Neuron (in vitro differentiated cells): ENCODE data around the gene IL6R.

Experiments used
- H2AFZ ChIP-seq: one replicate; pipeline ENCODE4 v1.6.1; 2013; ENCODE audit warnings: low read depth, mild to moderate bottlenecking, inconsistent platforms, low read length, moderate library complexity
- H3K27me3 ChIP-seq: one replicate; pipeline ENCODE4 v1.6.1; 2013; ENCODE audit warnings: low read length; ENCODE audit not compliant: insufficient read depth
- H3K36me3 ChIP-seq: one replicate; pipeline ENCODE4 v1.6.1; 2013; ENCODE audit warnings: low read length; ENCODE audit not compliant: insufficient read depth
- H3K4me1 ChIP-seq: one replicate; pipeline ENCODE4 v1.6.1; 2013; ENCODE audit warnings: low read length; ENCODE audit not compliant: insufficient read depth
- H3K4me3 ChIP-seq: 2 replicates; pipeline ENCODE4 v1.5.1; 2013; ENCODE audit warnings: mild to moderate bottlenecking, low read length, moderate library complexity
- H3K9me3 ChIP-seq: one replicate; pipeline ENCODE4 v1.6.1; 2013; ENCODE audit warnings: low read length

The IL6R gene

DNA sequence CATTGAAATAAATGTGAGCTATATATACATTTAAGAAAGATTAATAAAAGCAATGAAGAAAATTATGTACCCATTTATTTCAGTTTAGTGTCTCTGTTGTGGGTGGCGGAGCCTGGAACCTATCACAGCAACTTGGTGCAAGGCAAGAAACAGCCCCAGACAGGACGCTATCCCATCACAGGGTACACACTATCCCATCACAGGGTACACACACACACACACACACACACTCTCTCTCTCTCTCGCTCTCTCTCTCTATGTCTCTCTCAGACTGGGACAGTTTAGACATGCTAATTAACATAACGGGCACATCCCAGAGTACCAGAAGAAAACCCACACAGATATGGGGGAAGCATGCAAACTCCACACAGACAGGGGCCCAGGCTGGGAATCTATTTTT lies 6.5 kb upstream of the IL6R start:
- no peak overlapping the region for H2AFZ ChIP-seq
- H3K4me3 ChIP-seq = no peak overlapping the region
- peaks cover 13% of the 10 kb centered on the region for H3K27me3 ChIP-seq
- no peaks in the 10 kb centered on the region for H3K9me3 ChIP-seq
- H3K4me1 ChIP-seq = no peaks in the 10 kb centered on the region
- no peaks in the 10 kb centered on the region for H3K36me3 ChIP-seq

DNA sequence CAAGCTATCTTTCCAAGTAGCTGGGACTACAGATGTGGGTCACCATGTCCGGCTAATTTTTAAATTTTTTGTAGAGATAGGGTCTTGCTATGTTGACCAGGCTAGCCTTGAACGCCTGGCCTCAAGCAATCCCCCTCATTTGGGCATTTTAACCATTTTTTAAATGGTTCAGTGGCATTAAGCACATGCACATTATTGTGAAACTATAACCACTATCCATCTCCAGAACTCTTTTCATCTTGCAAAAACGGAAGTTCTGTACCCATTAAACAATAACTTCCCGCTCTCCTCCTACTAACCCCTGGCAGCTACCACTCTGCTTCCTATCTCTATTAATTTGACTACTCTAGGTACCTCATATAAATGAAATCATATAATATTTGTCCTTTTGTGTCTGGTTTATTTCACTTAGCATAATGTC lies 4.8 kb upstream of the IL6R start:
- peaks cover 25% of the 10 kb centered on the region for H3K27me3 ChIP-seq
- no peaks in the 10 kb centered on the region for H3K9me3 ChIP-seq
- no peak overlapping the region for H3K4me3 ChIP-seq
- H3K36me3 ChIP-seq = no peaks in the 10 kb centered on the region
- H3K4me1 ChIP-seq = no peaks in the 10 kb centered on the region
- no peak overlapping the region for H2AFZ ChIP-seq

DNA sequence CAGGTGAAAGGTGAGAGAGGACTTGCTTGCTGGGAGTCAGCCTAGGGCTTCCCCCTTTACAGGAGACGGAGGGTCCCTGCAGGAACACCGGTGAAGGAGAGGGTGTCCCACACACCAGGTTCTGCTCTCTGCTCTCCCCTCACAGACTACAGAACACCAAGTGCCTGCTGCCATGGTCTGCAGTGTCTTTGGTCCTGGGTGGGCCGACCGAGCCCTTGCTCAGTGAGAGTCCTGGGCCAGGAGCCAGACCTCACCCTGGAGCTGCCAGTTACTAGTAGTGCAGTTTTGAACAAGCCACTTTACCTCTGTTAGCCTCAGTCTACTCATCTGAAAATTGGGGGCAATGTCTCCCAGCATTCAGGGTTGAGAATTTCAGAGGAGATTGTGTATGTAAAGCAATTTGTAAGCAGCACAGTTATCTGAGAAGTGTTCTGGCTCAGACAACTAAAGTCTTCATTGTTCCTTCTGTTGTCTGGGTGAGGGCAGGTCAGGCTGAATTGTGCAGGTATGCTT lies 2.7 kb upstream of the IL6R start:
- H3K4me1 ChIP-seq = peaks cover 12% of the 10 kb centered on the region
- no peak overlapping the region for H3K4me3 ChIP-seq
- no peaks in the 10 kb centered on the region for H3K36me3 ChIP-seq
- no peak overlapping the region for H2AFZ ChIP-seq
- H3K27me3 ChIP-seq = peaks cover 45% of the 10 kb centered on the region
- H3K9me3 ChIP-seq = no peaks in the 10 kb centered on the region

DNA sequence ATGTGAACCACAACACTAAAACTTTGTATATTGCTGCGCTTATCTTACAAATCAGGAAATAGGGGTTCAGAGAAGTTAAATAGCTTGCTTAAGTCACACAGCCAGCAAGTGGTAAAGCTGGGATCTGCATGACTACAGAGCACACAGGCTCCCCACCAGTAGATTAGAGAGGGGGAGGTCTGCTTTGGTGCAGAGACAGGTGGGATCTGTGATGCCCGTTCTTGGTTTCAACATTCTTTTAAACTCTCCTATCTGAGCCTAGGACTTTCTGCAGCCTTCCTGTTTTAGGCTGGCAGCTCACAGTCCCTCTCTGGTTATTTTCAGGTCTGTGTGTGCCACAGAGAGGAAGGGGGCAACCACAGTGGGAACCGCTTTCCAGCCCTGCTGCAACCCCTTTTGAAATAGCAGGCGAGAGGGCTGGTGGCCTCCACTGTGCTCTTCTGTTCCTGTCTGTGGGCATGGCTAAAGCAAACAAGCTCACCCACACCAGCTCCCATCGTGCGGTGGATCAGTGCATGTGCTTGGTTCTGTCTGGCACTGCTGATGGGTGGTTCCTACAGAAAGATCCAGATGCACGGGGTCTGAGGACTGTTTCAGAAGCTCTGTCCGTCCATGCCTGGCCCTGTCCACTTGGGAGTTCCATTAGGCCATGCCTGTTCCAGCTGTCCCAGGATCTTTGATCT lies 1.7 kb upstream of the IL6R start:
- Histone ChIP-seq H3K4me1 (peaks cover 12% of the 10 kb centered on the region), H3K9me3 (no peaks in the 10 kb centered on the region), H3K36me3 (no peaks in the 10 kb centered on the region), H2AFZ (no peak overlapping the region), H3K27me3 (peaks cover 55% of the 10 kb centered on the region), H3K4me3 (no peak overlapping the region)

DNA sequence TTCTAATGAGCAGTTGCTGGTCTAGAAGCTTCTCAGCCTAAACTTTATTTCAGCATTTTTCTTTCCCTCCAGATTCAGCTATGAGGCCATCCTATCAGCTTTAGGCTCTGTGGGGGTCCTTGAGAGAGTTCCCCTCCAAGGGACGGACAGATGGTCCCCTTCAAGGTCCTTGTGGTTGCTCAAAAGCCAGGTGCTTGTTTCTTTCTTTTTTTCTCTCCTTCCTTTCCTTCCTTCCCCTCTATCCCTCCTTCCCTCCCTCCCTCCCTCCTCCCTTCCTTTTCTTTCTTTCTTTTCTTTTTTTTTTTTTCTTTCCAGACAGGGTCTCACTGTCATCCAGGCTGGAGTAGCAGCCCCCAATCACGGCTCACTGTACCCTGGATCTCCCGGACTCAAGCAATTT lies 1.2 kb upstream of the IL6R start:
- peaks cover 60% of the 10 kb centered on the region for H3K27me3 ChIP-seq
- no peaks in the 10 kb centered on the region for H3K9me3 ChIP-seq
- no peaks in the 10 kb centered on the region for H3K36me3 ChIP-seq
- H3K4me3 ChIP-seq = no peak overlapping the region
- H2AFZ ChIP-seq = no peak overlapping the region
- H3K4me1 ChIP-seq = peaks cover 12% of the 10 kb centered on the region

DNA sequence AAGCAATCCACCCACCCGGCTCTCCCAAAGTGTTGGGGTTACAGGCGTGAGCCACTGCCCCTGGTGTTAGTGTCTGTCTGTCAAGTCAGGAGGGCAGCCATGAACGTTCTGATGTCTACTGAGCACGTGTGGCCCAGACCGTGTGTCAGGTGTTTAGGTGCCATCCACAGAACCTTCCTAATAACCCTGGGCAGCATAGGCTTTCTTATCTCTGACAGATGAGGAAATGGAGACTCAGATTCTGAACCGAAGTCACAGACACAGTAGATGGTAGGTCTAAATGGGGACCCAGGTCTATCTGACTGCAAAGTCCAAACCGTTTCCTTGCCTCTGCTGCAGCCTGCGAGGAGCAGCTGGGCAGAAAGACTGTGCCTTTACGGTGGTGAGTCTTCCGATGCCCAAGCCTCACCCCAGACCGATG lies 622 bp upstream of the IL6R start:
- Histone ChIP-seq H3K36me3 (no peaks in the 10 kb centered on the region), H3K4me1 (peaks cover 12% of the 10 kb centered on the region), H3K27me3 (peaks cover 60% of the 10 kb centered on the region), H3K4me3 (no peak overlapping the region), H3K9me3 (no peaks in the 10 kb centered on the region), H2AFZ (no peak overlapping the region)

DNA sequence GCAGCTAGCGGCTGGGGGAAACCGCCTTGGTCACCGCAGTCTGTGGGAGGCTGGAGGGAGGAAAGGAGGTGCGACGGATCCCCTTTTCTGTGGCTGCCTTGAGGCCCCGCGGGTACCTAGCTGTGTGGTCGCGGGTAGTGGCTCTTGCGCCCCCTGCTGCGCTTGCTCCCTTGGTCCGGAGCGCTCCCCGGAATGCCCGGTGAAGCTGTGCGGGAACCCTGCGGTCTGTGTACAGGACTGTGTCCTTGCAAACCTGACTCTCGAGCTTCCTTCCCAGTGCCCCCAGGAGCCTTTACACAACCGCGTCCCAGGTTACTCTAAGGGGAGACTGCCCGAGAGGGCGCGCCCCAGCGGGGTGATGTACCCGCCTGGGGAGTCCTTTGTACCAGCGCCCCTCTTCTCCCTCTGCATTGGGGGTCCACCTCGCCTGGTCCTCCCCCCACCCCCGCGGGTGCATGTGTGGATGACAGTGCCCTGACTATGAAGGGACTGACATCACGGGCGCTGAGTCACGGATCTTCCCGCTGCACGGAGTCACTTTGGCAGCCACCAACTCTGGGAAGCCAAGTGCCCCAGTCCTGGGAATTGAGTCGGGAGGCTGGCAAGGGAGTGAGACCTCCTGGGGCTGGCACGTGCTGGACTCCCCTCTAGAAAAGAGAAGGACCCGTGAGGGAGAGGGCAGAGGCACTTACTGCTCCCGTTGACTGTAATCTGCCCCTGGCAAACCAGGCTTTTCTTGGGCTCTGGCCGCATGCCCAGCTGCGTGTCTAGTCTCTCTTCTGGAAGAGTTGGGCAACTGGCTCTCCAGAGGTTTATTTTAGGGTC lies 816 bp downstream of the IL6R start:
- H2AFZ ChIP-seq = peak overlapping the region; percentile 6
- H3K27me3 ChIP-seq = peaks cover 71% of the 10 kb centered on the region
- H3K4me1 ChIP-seq = peaks cover 12% of the 10 kb centered on the region
- no peaks in the 10 kb centered on the region for H3K36me3 ChIP-seq
- no peaks in the 10 kb centered on the region for H3K9me3 ChIP-seq
- H3K4me3 ChIP-seq = peak overlapping the region; percentile 40

DNA sequence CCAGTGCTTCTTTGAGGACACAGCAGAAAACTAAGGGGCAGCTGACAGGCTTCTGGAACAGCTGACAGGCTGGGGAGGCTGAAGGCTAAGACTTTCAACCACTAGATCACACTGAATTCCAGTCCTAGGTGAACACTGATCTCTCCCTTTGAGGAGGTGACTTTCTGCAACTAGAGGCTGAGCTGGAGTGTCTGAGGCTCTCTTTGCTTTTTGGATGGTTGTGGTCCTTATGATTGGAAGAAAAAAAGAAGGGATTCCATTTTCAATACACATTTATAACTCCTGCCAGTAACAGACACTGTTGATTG lies 1.4 kb downstream of the IL6R start:
- Histone ChIP-seq H3K9me3 (no peaks in the 10 kb centered on the region), H2AFZ (no peak overlapping the region), H3K4me3 (no peak overlapping the region), H3K27me3 (peaks cover 74% of the 10 kb centered on the region), H3K36me3 (no peaks in the 10 kb centered on the region), H3K4me1 (peaks cover 12% of the 10 kb centered on the region)

DNA sequence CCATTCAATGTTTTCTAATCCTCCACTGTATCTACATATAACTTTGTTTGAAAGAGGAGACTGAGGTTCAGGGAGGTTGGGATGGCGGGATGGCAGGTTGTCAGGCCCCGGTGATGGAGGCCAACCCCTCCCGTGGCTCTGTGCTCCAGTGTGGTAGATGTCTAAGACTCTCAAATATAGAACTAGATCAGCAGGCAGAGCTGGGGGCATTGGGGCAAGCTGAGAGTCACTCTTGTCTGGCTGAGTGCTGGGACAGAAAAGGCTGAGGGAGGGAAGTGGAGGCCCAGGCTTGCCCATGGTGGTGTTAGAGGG lies 1.7 kb downstream of the IL6R start:
- H3K36me3 ChIP-seq = no peaks in the 10 kb centered on the region
- no peak overlapping the region for H3K4me3 ChIP-seq
- H3K27me3 ChIP-seq = peaks cover 74% of the 10 kb centered on the region
- H3K4me1 ChIP-seq = peaks cover 12% of the 10 kb centered on the region
- H2AFZ ChIP-seq = no peak overlapping the region
- no peaks in the 10 kb centered on the region for H3K9me3 ChIP-seq

DNA sequence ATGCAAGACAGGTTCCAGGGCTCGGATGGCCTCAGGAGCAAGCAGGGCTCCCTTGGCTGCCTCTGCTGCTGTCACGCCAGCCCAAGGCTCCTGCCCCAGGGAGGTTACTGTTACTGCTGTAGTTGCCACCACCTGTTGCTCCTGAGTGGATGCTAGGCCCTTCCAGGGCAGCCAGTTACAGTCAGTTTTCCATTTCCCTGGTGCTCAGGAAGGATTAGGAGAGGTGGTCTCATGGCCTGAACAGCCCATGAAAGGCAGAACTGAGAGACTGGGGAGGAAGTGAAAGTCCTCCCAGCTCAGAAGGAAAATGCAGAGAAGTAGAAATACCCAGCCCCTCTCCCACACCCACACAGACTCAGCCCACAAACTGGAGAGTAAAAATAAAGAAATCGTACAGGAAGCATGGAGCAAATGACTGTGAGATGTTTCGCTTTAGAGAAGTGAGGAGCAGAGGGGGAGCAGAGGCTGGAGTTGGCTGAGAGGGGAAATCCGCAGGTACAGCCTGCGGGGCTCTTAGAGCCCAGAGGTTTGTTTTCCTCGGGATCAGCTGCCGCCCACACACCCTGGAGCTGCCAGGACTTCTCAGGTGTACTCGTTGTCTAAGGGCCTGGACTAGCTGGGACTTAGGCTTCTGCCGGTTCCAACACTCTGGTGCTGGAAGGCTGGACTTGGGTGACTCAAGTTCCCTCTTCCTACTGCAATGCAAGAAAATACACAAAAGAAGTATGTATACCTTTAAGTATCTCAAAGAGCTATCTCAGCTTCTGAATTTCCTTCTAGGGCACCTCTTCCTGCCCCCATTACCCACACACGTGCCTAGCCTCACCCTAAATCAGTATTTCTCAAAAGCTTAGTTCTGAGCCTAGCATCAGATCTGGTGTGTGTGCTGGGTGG lies 2.3 kb downstream of the IL6R start:
- Histone ChIP-seq H3K36me3 (no peaks in the 10 kb centered on the region), H3K4me3 (no peak overlapping the region), H3K27me3 (peaks cover 72% of the 10 kb centered on the region), H3K9me3 (no peaks in the 10 kb centered on the region), H2AFZ (no peak overlapping the region), H3K4me1 (peaks cover 12% of the 10 kb centered on the region)

DNA sequence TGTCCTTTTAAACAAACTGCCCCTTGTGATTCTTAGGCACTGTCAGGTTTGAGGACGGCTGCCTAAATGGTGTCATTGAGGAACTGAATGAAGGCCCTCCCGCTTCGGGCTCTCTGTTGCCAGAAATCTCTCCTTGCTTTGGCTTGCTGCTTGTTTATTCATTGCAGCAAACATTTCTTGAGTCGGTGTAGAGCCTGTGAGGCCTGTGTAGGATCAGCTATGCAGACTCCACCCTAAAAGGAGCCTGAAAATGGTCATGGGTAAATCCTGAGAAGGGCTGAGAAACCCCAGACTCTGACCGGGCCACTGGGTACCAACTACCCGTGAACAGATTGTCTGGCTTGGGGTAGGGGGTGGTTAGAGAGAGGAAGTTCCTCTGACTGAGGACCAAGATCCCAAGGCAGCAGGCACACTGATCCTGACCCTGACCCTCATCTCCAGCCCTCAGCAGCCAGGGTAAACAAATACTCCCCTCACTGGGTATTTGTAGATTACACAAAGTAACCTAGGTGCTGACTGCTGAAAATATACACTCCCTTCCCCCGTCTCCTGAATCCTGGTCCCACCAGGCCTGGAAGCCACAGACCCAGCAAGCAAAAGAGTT lies 3.1 kb downstream of the IL6R start:
- peaks cover 12% of the 10 kb centered on the region for H3K4me1 ChIP-seq
- H3K4me3 ChIP-seq = no peak overlapping the region
- H2AFZ ChIP-seq = no peak overlapping the region
- H3K27me3 ChIP-seq = peaks cover 65% of the 10 kb centered on the region
- no peaks in the 10 kb centered on the region for H3K36me3 ChIP-seq
- no peaks in the 10 kb centered on the region for H3K9me3 ChIP-seq

DNA sequence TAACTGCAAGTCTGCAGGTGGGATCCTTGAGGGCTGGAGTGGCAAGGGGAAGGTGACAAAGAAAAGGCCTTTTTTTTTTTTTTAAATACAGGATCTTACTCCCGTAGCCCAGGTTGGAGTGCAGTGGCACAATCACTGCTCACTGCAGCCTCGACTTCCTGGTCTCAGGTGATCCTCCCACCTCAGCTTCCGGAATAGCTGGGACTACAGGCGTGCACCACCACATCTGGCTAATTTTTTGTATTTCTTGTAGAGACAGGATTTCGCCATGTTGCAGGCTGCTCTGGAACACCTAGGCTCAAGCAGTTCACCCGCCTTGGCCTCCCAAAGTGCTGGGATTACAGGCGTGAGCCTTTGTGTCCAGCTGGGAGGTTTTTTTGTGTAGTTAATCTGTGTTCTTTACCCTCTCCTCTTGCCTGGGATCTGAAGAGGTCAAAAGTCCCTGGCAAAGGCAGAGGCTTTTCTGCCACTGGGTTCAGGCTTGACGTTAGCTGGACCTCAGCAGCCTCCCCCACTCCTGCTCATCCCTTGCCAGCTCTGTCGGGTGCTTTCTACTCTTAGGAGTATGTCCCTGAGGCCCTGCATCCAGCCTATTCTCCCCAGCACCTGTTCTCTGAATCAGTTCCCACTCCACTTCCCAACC lies 5.2 kb downstream of the IL6R start:
- H2AFZ ChIP-seq = no peak overlapping the region
- peaks cover 49% of the 10 kb centered on the region for H3K27me3 ChIP-seq
- H3K4me3 ChIP-seq = no peak overlapping the region
- H3K4me1 ChIP-seq = peaks cover 12% of the 10 kb centered on the region
- no peaks in the 10 kb centered on the region for H3K36me3 ChIP-seq
- no peaks in the 10 kb centered on the region for H3K9me3 ChIP-seq
